GM10847 (cell line): ENCODE results near the gene NAGLU.

Experiments
- POLR2A ChIP-seq: IDR thresholded peaks from 2 replicates; pipeline ENCODE4 v1.6.1; 2011; ENCODE audit not compliant: insufficient read length; ENCODE audit errors: extremely low read depth

The NAGLU gene

DNA sequence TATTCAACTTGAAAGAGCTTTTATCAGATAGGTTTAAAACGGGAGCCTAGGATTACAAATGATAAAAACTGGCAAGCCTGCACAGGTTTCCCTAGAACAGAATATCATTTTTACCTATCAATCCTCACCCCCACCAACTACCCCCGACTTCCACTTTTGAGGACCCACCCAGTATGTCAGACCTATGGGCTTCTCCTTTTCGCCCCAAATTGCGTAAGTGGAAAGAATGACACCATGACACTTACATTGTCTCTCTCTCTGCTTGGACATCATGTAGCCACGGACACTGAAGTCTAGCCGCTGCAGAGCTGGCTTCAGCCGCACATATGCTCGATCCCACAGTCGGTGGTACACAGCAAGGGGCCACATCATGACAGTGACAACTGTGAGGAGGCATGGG is 48.8 kb downstream of the NAGLU start:
- TF ChIP-seq POLR2A, result no peak

DNA sequence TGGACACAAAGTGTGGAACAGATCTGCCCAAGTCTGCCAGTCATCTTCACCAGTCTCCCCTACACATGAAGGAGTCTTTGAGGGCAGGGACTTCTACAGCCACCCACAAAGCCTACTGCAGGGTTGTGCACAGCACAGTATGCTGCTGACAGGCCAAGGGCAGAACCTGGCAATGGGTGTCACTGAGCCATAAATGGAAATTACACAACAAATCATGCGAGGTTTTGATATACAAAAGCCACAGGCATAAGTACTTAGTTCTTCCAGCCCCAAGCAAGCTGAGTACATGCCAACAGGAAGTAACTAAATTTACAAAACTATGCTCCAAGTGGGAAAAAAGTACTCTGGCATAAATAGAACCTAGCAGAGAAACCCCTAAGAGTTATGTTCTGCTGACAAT is 49.3 kb downstream of the NAGLU start:
- no peak for TF ChIP-seq POLR2A

DNA sequence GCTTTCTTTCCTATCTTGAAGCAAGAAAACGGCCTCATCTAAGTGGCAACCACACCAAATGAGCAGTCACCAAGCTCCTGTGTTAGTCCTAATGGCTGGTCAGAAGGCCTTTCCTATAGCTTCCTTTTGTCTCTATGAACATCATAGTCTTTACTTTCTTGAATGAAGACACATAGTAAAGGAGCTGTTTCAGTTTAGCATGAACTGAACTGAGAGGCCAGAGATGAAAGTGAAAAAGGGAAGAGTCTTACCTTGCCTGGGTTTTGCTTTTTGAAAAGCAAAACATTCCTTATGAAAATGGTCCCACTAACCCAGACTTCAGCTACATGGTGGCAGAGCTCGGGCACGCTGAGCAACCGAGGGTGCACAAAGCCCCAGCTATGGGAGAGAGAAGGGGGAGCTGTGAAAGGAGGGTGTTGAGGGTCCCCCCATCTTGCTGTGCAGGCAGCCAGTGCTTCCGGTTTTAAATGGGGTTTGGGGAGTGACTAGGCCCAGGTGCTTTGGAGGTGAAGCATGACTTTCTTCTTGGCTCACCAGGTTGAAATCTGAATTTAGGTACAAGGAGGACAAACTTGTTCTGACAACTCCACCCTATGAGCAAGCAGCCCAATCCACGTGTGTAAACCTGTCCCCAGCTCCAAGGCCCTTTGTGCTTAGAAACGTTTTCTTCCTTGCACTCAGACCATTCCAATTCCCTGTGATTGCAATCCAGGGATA is 50.6 kb downstream of the NAGLU start:
- no peak for TF ChIP-seq POLR2A

DNA sequence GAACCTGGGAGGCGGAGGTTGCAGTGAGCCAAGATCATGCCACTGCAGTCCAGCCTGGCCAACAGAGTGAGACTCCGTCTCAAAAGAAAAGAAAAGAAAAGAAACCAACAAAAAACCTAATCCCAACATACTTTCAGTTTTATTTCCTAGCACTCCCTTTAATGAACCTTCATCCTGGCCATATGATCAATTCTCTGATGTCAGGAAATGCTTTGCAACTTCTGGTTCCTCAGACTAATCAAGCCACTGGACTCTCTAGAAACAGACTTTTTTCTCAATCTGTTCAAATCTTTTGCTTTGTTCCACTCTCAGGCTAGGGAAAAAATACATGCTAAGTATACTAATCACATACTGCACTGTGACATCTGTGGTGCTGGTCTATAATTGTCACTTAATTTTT is 54.8 kb downstream of the NAGLU start:
- no peak for TF ChIP-seq POLR2A

DNA sequence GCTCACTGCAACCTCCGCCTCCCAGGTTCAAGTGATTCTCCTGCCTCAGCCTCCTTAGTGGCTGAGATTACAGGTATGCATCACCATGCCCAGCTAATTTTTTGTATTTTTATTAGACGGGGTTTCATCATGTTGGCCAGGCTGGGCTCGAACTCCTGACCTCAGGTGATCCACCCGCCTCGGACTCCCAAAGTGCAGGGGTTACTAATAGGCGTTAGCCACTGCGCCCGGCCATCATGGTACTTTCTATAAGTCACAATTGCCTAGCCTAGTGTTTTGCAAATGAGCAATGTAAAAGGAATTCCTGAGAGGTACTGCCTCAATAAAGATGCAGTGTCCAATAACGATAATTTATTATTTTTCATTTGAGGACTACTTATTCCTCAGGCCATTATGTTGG is 55.4 kb downstream of the NAGLU start:
- TF ChIP-seq POLR2A, result no peak
